ENCODE measurements around the gene OXCT2. TPM values are rescaled to one million over a fixed set of nuclear protein-coding genes. Genes with fewer than 3 reads are reported as not detected.
A peak's percentile ranks its signal among the peaks of the same experiment; 100 is the strongest.
"Not testable (repeated sequence)": the region's sequence is repeated elsewhere in the genome, so short reads cannot be mapped to it uniquely, and the experiment has no call there.

OXCT2 gene
- polyA plus RNA-seq, 3 donors from 2014 or later = 0.24 TPM; not detected in 2

- peaks cover 9 to 17% of the 10 kb centered on the region in 2 donors for H3K4me1 Mint-ChIP-seq
- peak; percentile 86 to 88 (median 87) for DNase-seq
Measured at GRCh38 chr1:39798859-39799769, 28.0 kb upstream of the OXCT2 start.

GRCh38 chr1:39795651-39796050, 24.5 kb upstream of the OXCT2 start:
- no peak overlapping the region for H3K4me3 Mint-ChIP-seq
- no peak for DNase-seq
- peaks cover 0 to 5% (median 3%) of the 10 kb centered on the region in 3 donors for H3K36me3 Mint-ChIP-seq
- H3K9me3 Mint-ChIP-seq = no peaks in the 10 kb centered on the region
- peaks cover 0 to 9% (median 2%) of the 10 kb centered on the region in 3 donors for H3K27me3 Mint-ChIP-seq (ENCODE audit: low read depth in 3 of 3)
- peaks cover 9 to 23% of the 10 kb centered on the region in 2 donors for H3K4me1 Mint-ChIP-seq
- no peak overlapping the region for H3K27ac Mint-ChIP-seq

More at GRCh38 chr1:39798859-39799769, 28.0 kb upstream of the OXCT2 start:
- H3K27me3 Mint-ChIP-seq (ENCODE audit: low read depth in 3 of 3); H3K36me3 Mint-ChIP-seq; H3K9me3 Mint-ChIP-seq: not testable (repeated sequence)
- H3K27ac Mint-ChIP-seq = peak overlapping the region; percentile 81 to 97 (median 94)
- peak overlapping the region; percentile 65 to 78 (median 76) for H3K4me3 Mint-ChIP-seq

- Mint-ChIP-seq H3K4me1 (peaks cover 7 to 20% of the 10 kb centered on the region in 2 donors), H3K27me3 (ENCODE audit: low read depth in 3 of 3) (peaks cover 2 to 3% (median 2%) of the 10 kb centered on the region in 3 donors), H3K27ac (no peak overlapping the region), H3K4me3 (no peak overlapping the region), H3K36me3 (peaks cover 0 to 5% (median 0%) of the 10 kb centered on the region in 3 donors), H3K9me3 (no peaks in the 10 kb centered on the region)
- DNase-seq = no peak
Measured at GRCh38 chr1:39791838-39792237, 20.7 kb upstream of the OXCT2 start.

DNA sequence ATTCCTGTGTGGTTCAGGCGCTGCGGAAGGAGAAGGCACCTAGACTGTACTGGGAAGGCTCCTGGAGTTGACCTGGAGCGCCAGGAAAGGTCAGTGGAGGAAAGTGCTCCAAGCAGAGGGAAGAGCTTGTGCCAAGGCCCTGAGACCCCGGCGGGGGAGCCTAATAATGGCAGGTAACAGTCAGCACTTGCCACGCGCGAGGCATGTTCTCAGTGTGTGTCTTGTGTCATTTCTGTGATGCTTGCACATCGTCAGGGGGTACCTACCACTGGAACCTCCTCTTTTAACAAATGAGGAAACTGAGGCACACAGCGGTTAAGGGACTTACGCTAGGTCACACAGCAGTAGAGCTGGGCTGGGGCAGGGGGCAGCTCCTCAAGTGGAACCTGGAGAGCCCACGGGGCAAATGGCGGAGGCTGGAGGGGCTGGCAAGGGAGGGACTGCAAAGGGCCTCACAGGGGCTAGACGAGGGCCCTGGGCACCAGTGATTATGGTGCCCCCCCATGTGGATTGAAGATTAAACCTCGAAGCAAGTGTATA, 18.5 kb upstream of the OXCT2 start:
- Mint-ChIP-seq H3K4me1 (peaks cover 7 to 20% of the 10 kb centered on the region in 2 donors), H3K4me3 (peak overlapping the region; percentile 78 to 88 (median 85)), H3K27me3 (ENCODE audit: low read depth in 3 of 3) (peaks cover 2% of the 10 kb centered on the region in 3 donors), H3K36me3 (peaks cover 0 to 5% (median 0%) of the 10 kb centered on the region in 3 donors), H3K9me3 (no peaks in the 10 kb centered on the region), H3K27ac (peak overlapping the region; percentile 57 to 86 (median 66))
- DNase-seq = no peak

GRCh38 chr1:39788758-39789570, 17.8 kb upstream of the OXCT2 start, which contains the start of gene BMP8B:
Gene BMP8B, minus strand, starts transcription at chr1:39788865. Its CDS starts 380 bp downstream, at chr1:39788485.
- peak within 1 kb of the TSS; percentile 57 to 86 (median 66) for H3K27ac Mint-ChIP-seq
- no peaks in the 10 kb centered on the region for H3K9me3 Mint-ChIP-seq
- peaks cover 0 to 5% (median 0%) of the 10 kb centered on the region in 3 donors for H3K36me3 Mint-ChIP-seq
- H3K27me3 Mint-ChIP-seq (ENCODE audit: low read depth in 3 of 3) = peaks cover 2% of the 10 kb centered on the region in 3 donors
- H3K4me3 Mint-ChIP-seq = peak within 1 kb of the TSS; percentile 78 to 88 (median 85)
- H3K4me1 Mint-ChIP-seq = peaks cover 7 to 20% of the 10 kb centered on the region in 2 donors
- DNase-seq = peak; percentile 68 to 72 (median 69)

DNA sequence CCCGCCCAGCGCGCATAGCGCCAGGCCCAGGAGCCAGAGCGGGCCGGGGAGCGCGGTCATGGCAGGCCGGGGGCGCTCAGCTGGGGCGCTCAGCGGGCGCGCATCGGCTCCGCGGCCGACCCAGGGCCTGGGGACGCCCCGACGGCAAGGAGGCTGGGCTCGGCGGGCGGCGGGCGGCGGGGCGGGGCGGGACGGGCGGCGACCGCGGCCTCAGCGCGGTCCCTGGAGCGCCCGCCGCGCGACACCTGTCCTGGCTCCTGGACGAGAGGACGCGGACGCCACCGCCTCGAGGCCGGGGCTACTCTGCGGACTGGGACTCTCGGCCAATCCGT, 17.2 kb upstream of the OXCT2 start:
- Mint-ChIP-seq H3K4me1 (peaks cover 7 to 20% of the 10 kb centered on the region in 2 donors), H3K4me3 (peak overlapping the region in 1 of 5 donors; percentile 6), H3K36me3 (peaks cover 0 to 5% (median 0%) of the 10 kb centered on the region in 3 donors), H3K27me3 (ENCODE audit: low read depth in 3 of 3) (peaks cover 2% of the 10 kb centered on the region in 3 donors), H3K9me3 (no peaks in the 10 kb centered on the region), H3K27ac (no peak overlapping the region)
- no peak for DNase-seq

DNA sequence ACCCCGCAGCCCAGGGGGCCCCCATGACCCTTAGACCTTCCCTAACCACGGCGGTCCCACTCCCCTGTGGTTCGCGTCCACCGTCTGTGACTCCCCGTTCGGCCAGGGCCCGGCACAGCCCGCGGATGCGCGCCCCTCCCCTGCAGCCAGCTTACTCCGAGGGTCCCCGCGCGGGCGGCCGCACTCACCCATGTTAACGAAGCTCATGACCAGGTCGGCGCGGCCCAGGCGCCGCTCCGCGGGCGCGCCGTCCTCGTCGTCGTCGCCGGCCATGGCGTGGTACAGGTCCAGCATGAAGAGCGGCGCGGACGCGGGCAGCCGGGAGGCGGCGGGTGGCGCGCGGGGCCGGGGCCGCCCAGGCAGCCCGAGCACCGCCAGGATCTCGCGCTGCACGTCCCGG, 16.8 kb upstream of the OXCT2 start:
- H3K36me3 Mint-ChIP-seq; H3K27me3 Mint-ChIP-seq (ENCODE audit: low read depth in 3 of 3); H3K27ac Mint-ChIP-seq; H3K9me3 Mint-ChIP-seq; DNase-seq: not testable (repeated sequence)
- Mint-ChIP-seq H3K4me3 (peak overlapping the region in 4 of 5 donors; percentile 32 to 76 (median 70)), H3K4me1 (peaks cover 7 to 20% of the 10 kb centered on the region in 2 donors)

GRCh38 chr1:39787468-39787867, 16.3 kb upstream of the OXCT2 start:
- H3K4me3 Mint-ChIP-seq = peak overlapping the region; percentile 69 to 83 (median 75)
- DNase-seq = no peak
- peaks cover under 1 to 2% (median 2%) of the 10 kb centered on the region in 3 donors for H3K27me3 Mint-ChIP-seq (ENCODE audit: low read depth in 3 of 3)
- peak overlapping the region in 2 of 6 donors; percentile 9 to 63 for H3K27ac Mint-ChIP-seq
- H3K4me1 Mint-ChIP-seq = peaks cover 7 to 20% of the 10 kb centered on the region in 2 donors
- no peaks in the 10 kb centered on the region for H3K36me3 Mint-ChIP-seq
- no peaks in the 10 kb centered on the region for H3K9me3 Mint-ChIP-seq

DNA sequence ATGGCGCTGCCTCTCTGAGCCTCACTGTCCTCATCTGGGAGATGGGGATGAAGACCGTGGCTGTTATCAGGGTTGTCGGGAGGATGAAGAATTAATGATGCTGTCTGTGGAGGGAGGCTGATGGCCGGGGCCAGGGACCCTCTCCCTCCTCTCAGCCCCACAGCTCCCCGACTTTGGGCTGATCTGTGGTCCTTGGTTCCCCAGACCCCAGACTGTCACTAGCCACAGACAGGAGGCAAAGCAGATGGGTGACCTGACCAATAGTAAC, 15.9 kb upstream of the OXCT2 start:
- peak overlapping the region in 3 of 6 donors; percentile 9 to 63 (median 42) for H3K27ac Mint-ChIP-seq
- H3K4me1 Mint-ChIP-seq = peaks cover 7 to 20% of the 10 kb centered on the region in 2 donors
- DNase-seq; H3K36me3 Mint-ChIP-seq; H3K27me3 Mint-ChIP-seq (ENCODE audit: low read depth in 3 of 3); H3K9me3 Mint-ChIP-seq: not testable (repeated sequence)
- H3K4me3 Mint-ChIP-seq = peak overlapping the region; percentile 69 to 83 (median 75)

DNA sequence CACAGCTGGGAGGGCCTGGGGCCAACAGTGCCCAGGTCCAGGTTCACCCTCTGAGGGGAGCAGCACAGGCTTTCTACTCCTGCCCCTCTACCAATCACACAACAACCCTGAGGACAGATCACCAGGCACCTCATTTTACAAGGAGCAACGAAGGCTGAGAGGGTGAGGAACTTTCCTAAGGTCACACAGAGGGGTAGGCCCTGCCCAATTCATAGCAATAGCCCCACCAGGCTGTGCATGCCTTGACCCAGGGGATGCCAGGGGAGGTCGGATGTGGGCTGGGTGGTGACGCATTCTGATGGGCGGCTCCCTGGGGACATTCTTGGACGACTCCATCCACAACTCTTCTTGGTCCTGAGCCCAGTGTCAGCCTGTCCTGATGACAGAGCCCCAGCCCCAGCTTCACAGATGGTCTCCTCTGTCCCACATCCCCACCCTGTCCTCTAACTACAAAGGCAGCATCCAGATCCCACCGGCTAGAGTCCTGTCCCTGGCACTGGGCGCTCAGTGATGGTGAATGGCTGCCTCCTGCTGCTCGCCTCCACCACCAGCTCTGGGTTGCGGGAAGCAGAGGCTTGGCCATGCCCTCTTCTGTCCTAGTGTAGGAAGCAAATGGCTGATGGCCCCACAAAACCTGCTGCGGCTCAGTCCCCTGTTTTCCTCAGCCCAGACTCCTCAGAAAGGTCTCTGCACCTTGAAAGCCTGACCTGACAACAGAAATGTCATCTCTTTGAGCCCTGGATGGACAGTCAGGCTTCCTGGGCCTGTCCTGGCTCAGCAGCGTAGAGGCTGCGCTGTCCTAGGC, 15.4 kb upstream of the OXCT2 start:
- peak overlapping the region in 2 of 6 donors; percentile 42 to 63 for H3K27ac Mint-ChIP-seq
- DNase-seq; H3K9me3 Mint-ChIP-seq; H3K27me3 Mint-ChIP-seq (ENCODE audit: low read depth in 3 of 3); H3K36me3 Mint-ChIP-seq: not testable (repeated sequence)
- H3K4me1 Mint-ChIP-seq = peaks cover 7 to 19% of the 10 kb centered on the region in 2 donors
- H3K4me3 Mint-ChIP-seq = peak overlapping the region; percentile 69 to 83 (median 75)

DNA sequence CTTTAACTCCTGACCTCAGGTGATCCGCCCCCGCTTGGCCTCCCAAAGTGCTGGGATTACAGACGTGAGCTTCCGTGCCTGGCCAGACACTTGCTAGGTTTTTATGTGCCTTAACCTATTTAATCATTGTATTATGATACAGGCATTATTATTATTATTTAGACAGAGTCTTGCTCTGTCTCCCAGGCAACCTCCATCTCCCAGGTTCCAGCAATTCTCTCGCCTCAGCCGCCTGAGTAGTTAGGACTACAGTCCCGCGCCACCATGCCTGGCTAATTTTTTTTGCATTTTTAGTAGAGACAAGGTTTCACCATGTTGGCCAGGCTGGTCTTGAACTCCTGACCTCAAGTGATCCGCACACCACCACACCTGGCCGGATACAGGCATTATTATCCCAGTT, 11.5 kb upstream of the OXCT2 start:
- not testable (repeated sequence) for H3K27me3 Mint-ChIP-seq (ENCODE audit: low read depth in 3 of 3); H3K27ac Mint-ChIP-seq; DNase-seq; H3K9me3 Mint-ChIP-seq; H3K36me3 Mint-ChIP-seq; H3K4me3 Mint-ChIP-seq; H3K4me1 Mint-ChIP-seq

GRCh38 chr1:39782103-39782502, 11.0 kb upstream of the OXCT2 start:
- no peaks in the 10 kb centered on the region for H3K36me3 Mint-ChIP-seq
- DNase-seq = no peak
- no peak overlapping the region for H3K27ac Mint-ChIP-seq
- H3K4me1 Mint-ChIP-seq = peaks cover under 1 to 2% of the 10 kb centered on the region in 2 donors
- no peak overlapping the region for H3K4me3 Mint-ChIP-seq
- peaks cover 0 to 2% (median 0%) of the 10 kb centered on the region in 3 donors for H3K27me3 Mint-ChIP-seq (ENCODE audit: low read depth in 3 of 3)
- H3K9me3 Mint-ChIP-seq = no peaks in the 10 kb centered on the region

DNA sequence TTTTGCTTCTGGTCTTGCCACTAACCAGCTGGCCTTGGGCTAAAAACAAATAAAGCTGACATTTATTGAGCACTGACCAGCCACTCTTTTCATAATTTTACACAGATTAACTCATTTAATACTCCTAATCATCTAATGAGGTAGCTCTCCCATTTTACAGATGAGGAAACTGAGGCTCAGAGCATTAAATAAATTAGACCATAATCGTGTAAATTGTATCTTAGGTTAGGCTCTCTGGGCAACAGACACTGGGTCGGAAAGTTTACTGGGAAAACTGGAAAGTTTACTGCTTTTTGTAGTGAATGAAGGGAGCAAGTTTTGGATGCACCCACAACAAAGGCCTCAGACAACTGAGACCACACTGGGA, 10.2 kb upstream of the OXCT2 start:
- peaks cover 2 to 4% of the 10 kb centered on the region in 2 donors for H3K4me1 Mint-ChIP-seq

More for the DNA sequence above, 10.2 kb upstream of the OXCT2 start:
- no peaks in the 10 kb centered on the region for H3K36me3 Mint-ChIP-seq
- no peak overlapping the region for H3K4me3 Mint-ChIP-seq
- no peak overlapping the region for H3K27ac Mint-ChIP-seq
- no peaks in the 10 kb centered on the region for H3K9me3 Mint-ChIP-seq
- no peak for DNase-seq
- H3K27me3 Mint-ChIP-seq (ENCODE audit: low read depth in 3 of 3) = peaks cover 0 to 2% (median 0%) of the 10 kb centered on the region in 3 donors
